Ishikawa (cell line): Measurements from ENCODE around the gene PDXDC1.

Experiments used
- CEBPB ChIP-seq: IDR thresholded peaks from 2 replicates; pipeline ENCODE4 v1.6.1; 2012
- CREB1 ChIP-seq: IDR thresholded peaks from 2 replicates; pipeline ENCODE4 v1.6.1; 2012; ENCODE audit warnings: low read depth
- EGR1 ChIP-seq: IDR thresholded peaks from 2 replicates; pipeline ENCODE4 v1.6.1; 2012
- EP300 ChIP-seq: IDR thresholded peaks from 2 replicates; pipeline ENCODE4 v1.6.1; 2012; ENCODE audit warnings: borderline replicate concordance
- FOXM1 ChIP-seq: IDR thresholded peaks from 2 replicates; pipeline ENCODE4 v1.6.1; 2012; ENCODE audit warnings: low read depth, borderline replicate concordance
- MAX ChIP-seq: IDR thresholded peaks from 2 replicates; pipeline ENCODE4 v1.6.1; 2012
- NFIC ChIP-seq: IDR thresholded peaks from 2 replicates; pipeline ENCODE4 v1.6.1; 2012
- RAD21 ChIP-seq: IDR thresholded peaks from 2 replicates; pipeline ENCODE4 v1.6.1; 2012; ENCODE audit warnings: low read depth
- REST ChIP-seq: IDR thresholded peaks from 2 replicates; pipeline ENCODE4 v1.6.1; 2012; ENCODE audit warnings: low read depth, mild to moderate bottlenecking
- TAF1 ChIP-seq: IDR thresholded peaks from 2 replicates; pipeline ENCODE4 v1.6.1; 2012; ENCODE audit warnings: low read depth, mild to moderate bottlenecking
- TCF12 ChIP-seq: IDR thresholded peaks from 2 replicates; pipeline ENCODE4 v1.6.1; 2012; ENCODE audit warnings: low read depth
- TEAD4 ChIP-seq: IDR thresholded peaks from 2 replicates; pipeline ENCODE4 v1.6.1; 2012
- USF1 ChIP-seq: IDR thresholded peaks from 2 replicates; pipeline ENCODE4 v1.6.1; 2012
- YY1 ChIP-seq: IDR thresholded peaks from 2 replicates; pipeline ENCODE4 v1.6.1; 2012; ENCODE audit warnings: low read depth
- ZBTB7A ChIP-seq: IDR thresholded peaks from 2 replicates; pipeline ENCODE4 v1.6.1; 2012; ENCODE audit warnings: low read depth

PDXDC1 gene

GRCh38 chr16:15046692-15047376, 72.0 kb downstream of the PDXDC1 start:
- no peak for TF ChIP-seq REST
- no peak for TF ChIP-seq NFIC
- TF ChIP-seq YY1 = no peak
- TF ChIP-seq TEAD4 = no peak
- TF ChIP-seq MAX = no peak
- TF ChIP-seq RAD21 = no peak
- no peak for TF ChIP-seq EGR1
- no peak for TF ChIP-seq CREB1

- TF ChIP-seq EGR1 = no peak
- TF ChIP-seq YY1 = no peak
- no peak for TF ChIP-seq TAF1
- no peak for TF ChIP-seq REST
- TF ChIP-seq CEBPB = no peak
- TF ChIP-seq NFIC = no peak
- no peak for TF ChIP-seq RAD21
- TF ChIP-seq TEAD4 = no peak
- no peak for TF ChIP-seq ZBTB7A
- no peak for TF ChIP-seq TCF12
These were observed 74.9 kb downstream of the PDXDC1 start for GRCh38 chr16:15049581-15050180.

DNA sequence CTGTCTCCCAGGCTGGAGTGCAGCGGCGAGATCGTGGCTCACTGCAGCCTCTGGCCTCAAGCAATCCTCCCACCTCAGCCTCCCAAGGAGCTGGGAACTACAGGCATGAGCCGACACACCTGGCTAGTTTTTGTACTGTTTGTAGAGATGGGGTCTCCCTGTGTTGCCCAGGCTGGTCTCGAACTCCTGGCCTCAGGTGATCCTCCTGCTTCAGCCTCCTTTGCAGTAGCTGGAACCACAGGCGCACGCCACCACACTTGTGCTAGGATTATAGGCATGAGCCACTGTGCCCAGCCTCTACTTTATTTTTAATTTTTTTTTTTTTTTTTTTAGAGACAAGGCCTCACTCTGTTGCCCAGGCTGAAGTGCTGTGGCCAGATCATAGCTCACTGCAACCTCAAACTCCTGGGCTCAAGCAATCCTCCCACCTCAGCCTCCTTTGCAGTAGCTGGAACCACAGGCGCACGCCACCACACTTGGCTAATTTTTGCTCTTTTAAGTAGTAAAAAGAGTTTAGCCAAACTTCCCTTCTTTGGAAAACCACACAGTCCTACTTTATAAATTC, 76.6 kb downstream of the PDXDC1 start:
- TF ChIP-seq CREB1 = no peak
- no peak for TF ChIP-seq TCF12
- no peak for TF ChIP-seq YY1
- no peak for TF ChIP-seq ZBTB7A
- TF ChIP-seq TAF1 = no peak
- no peak for TF ChIP-seq EP300
- TF ChIP-seq FOXM1 = no peak
- TF ChIP-seq TEAD4 = no peak
- TF ChIP-seq NFIC = no peak
- no peak for TF ChIP-seq USF1
- no peak for TF ChIP-seq RAD21
- TF ChIP-seq EGR1 = no peak
- no peak for TF ChIP-seq CEBPB

GRCh38 chr16:15052747-15053476, 78.1 kb downstream of the PDXDC1 start:
- TF ChIP-seq MAX = no peak
- TF ChIP-seq TAF1 = no peak
- TF ChIP-seq TCF12 = no peak
- no peak for TF ChIP-seq EGR1
- TF ChIP-seq EP300 = no peak
- no peak for TF ChIP-seq NFIC
- no peak for TF ChIP-seq REST
- TF ChIP-seq USF1 = no peak
- TF ChIP-seq YY1 = no peak
- no peak for TF ChIP-seq CREB1
- no peak for TF ChIP-seq TEAD4
- no peak for TF ChIP-seq FOXM1
- no peak for TF ChIP-seq RAD21
- no peak for TF ChIP-seq CEBPB
- no peak for TF ChIP-seq ZBTB7A
